ENCODE measurements around the gene APBB2. TPM values are rescaled to one million over a fixed set of nuclear protein-coding genes. Genes with fewer than 3 reads are reported as not detected.
"Not testable (repeated sequence)": the region's sequence is repeated elsewhere in the genome, so short reads cannot be mapped to it uniquely, and the experiment has no call there.

The APBB2 gene
- total RNA-seq, 1 donor: 92.3 TPM

GRCh38 chr4:41052287-41052686 is 162.1 kb downstream of the APBB2 start:
- Histone ChIP-seq H3K27ac (ENCODE audit: low read depth, low read length) (no peak overlapping the region), H2AFZ (ENCODE audit: low read length) (no peak overlapping the region), H3K36me3 (ENCODE audit: insufficient read depth, low read length) (no peaks in the 10 kb centered on the region), H3K9me3 (ENCODE audit: low read depth, low read length) (no peaks in the 10 kb centered on the region), H3K4me2 (ENCODE audit: insufficient read depth, low read length) (no peak overlapping the region), H3K79me2 (ENCODE audit: insufficient read depth, low read length) (peaks cover 64% of the 10 kb centered on the region), H4K20me1 (ENCODE audit: insufficient read depth, low read length) (no peaks in the 10 kb centered on the region), H3K4me1 (ENCODE audit: insufficient read depth, low read length) (peaks cover 10% of the 10 kb centered on the region), H3K27me3 (ENCODE audit: insufficient read depth, low read length) (no peaks in the 10 kb centered on the region), H3K4me3 (ENCODE audit: insufficient read depth, low read length) (no peak overlapping the region)
- no peak for DNase-seq (ENCODE audit: insufficient read length, low spot score, missing footprints)
- no peak for TF ChIP-seq CTCF (IDR thresholded peaks at IDR 0.05; ENCODE audit: extremely low read depth, low read depth, low read length)

GRCh38 chr4:41050880-41051775 is 163.2 kb downstream of the APBB2 start:
- no peak overlapping the region for H3K27ac ChIP-seq (ENCODE audit: low read depth, low read length)
- H3K4me1 ChIP-seq (ENCODE audit: insufficient read depth, low read length): peaks cover 5% of the 10 kb centered on the region
- H3K4me3 ChIP-seq (ENCODE audit: insufficient read depth, low read length): no peak overlapping the region
- H3K36me3 ChIP-seq (ENCODE audit: insufficient read depth, low read length): no peaks in the 10 kb centered on the region
- no peaks in the 10 kb centered on the region for H3K27me3 ChIP-seq (ENCODE audit: insufficient read depth, low read length)
- no peak for TF ChIP-seq CTCF (IDR thresholded peaks at IDR 0.05; ENCODE audit: extremely low read depth, low read depth, low read length)
- peaks cover 67% of the 10 kb centered on the region for H3K79me2 ChIP-seq (ENCODE audit: insufficient read depth, low read length)
- H3K9me3 ChIP-seq (ENCODE audit: low read depth, low read length): no peaks in the 10 kb centered on the region
- no peak overlapping the region for H2AFZ ChIP-seq (ENCODE audit: low read length)
- H4K20me1 ChIP-seq (ENCODE audit: insufficient read depth, low read length): no peaks in the 10 kb centered on the region
- H3K4me2 ChIP-seq (ENCODE audit: insufficient read depth, low read length): no peak overlapping the region
- peak; percentile 90 for DNase-seq (ENCODE audit: insufficient read length, low spot score, missing footprints)

DNA sequence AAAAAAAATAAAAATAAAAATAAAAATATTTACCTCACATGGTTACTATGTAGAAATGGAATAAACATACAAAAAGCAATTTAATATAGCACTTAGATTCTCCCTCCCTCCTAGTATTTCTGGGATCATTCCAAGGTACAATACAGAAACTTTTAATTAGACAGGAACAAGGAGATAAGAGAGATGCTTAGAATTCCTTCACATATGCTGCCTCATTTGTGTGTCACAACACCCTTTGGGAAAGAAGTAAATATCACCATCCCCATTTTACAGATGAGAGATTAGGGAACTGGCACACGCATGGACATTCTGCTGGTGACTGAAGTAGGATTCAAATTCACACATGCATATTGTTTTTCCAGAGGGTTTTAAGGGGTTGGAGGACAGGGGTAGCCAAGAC is 164.2 kb downstream of the APBB2 start:
- Histone ChIP-seq H3K9me3 (ENCODE audit: low read depth, low read length) (no peaks in the 10 kb centered on the region), H3K79me2 (ENCODE audit: insufficient read depth, low read length) (peaks cover 63% of the 10 kb centered on the region), H4K20me1 (ENCODE audit: insufficient read depth, low read length) (no peaks in the 10 kb centered on the region), H3K4me3 (ENCODE audit: insufficient read depth, low read length) (no peak overlapping the region), H3K27ac (ENCODE audit: low read depth, low read length) (no peak overlapping the region), H3K4me1 (ENCODE audit: insufficient read depth, low read length) (peaks cover 5% of the 10 kb centered on the region), H3K4me2 (ENCODE audit: insufficient read depth, low read length) (no peak overlapping the region), H2AFZ (ENCODE audit: low read length) (no peak overlapping the region), H3K36me3 (ENCODE audit: insufficient read depth, low read length) (no peaks in the 10 kb centered on the region), H3K27me3 (ENCODE audit: insufficient read depth, low read length) (no peaks in the 10 kb centered on the region)
- peak; percentile 82 for DNase-seq (ENCODE audit: insufficient read length, low spot score, missing footprints)
- no peak for TF ChIP-seq CTCF (IDR thresholded peaks at IDR 0.05; ENCODE audit: extremely low read depth, low read depth, low read length)

GRCh38 chr4:41049176-41049575 is 165.2 kb downstream of the APBB2 start:
- H3K4me1 ChIP-seq (ENCODE audit: insufficient read depth, low read length); H3K36me3 ChIP-seq (ENCODE audit: insufficient read depth, low read length); H3K4me2 ChIP-seq (ENCODE audit: insufficient read depth, low read length); H3K27me3 ChIP-seq (ENCODE audit: insufficient read depth, low read length); H4K20me1 ChIP-seq (ENCODE audit: insufficient read depth, low read length); H2AFZ ChIP-seq (ENCODE audit: low read length); H3K4me3 ChIP-seq (ENCODE audit: insufficient read depth, low read length); DNase-seq (ENCODE audit: insufficient read length, low spot score, missing footprints); H3K9me3 ChIP-seq (ENCODE audit: low read depth, low read length); H3K27ac ChIP-seq (ENCODE audit: low read depth, low read length): not testable (repeated sequence)
- peaks cover 55% of the 10 kb centered on the region for H3K79me2 ChIP-seq (ENCODE audit: insufficient read depth, low read length)

Data from osteoblast (primary cell).